OCI-LY1 (cell line): ENCODE measurements around the gene SGK2.

Experiments
- EZH2 ChIP-seq: fragments of 200-600 bp; sonication (generic), shearing (Covaris generic); IDR thresholded peaks from 2 replicates; pipeline ENCODE4 v1.8.0; 2017; ENCODE audit warnings: borderline replicate concordance, mixed run types, mild to moderate bottlenecking, antibody characterized with exemption, low read length, moderate library complexity, mixed read lengths
- TF ChIP-seq, protein P1 (sequence below): fragments of 200-600 bp; sonication (generic), shearing (Covaris generic); IDR thresholded peaks from 2 replicates; pipeline ENCODE4 v1.5.1; 2017; ENCODE audit warnings: mild to moderate bottlenecking, antibody characterized with exemption, low read length, moderate library complexity, mixed read lengths

GRCh38 chr20:43583982-43584432 is 25.2 kb downstream of the SGK2 start:
- TF ChIP-seq, protein P1, sequence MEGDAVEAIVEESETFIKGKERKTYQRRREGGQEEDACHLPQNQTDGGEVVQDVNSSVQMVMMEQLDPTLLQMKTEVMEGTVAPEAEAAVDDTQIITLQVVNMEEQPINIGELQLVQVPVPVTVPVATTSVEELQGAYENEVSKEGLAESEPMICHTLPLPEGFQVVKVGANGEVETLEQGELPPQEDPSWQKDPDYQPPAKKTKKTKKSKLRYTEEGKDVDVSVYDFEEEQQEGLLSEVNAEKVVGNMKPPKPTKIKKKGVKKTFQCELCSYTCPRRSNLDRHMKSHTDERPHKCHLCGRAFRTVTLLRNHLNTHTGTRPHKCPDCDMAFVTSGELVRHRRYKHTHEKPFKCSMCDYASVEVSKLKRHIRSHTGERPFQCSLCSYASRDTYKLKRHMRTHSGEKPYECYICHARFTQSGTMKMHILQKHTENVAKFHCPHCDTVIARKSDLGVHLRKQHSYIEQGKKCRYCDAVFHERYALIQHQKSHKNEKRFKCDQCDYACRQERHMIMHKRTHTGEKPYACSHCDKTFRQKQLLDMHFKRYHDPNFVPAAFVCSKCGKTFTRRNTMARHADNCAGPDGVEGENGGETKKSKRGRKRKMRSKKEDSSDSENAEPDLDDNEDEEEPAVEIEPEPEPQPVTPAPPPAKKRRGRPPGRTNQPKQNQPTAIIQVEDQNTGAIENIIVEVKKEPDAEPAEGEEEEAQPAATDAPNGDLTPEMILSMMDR = no peak
- no peak for TF ChIP-seq EZH2
